ENCODE measurements around the gene MYCBP.

- TF ChIP-seq YY1 (IDR thresholded peaks at IDR 0.05; ENCODE audit: low read depth, low read length), result no peak
- no peak for TF ChIP-seq E2F6 (IDR thresholded peaks at IDR 0.05)
- TF ChIP-seq USF2 (IDR thresholded peaks at IDR 0.05; ENCODE audit: low read length), result no peak
- no peak for TF ChIP-seq CTCF (IDR thresholded peaks at IDR 0.05; ENCODE audit: control extremely low read depth in 1 of 3, insufficient read depth in 1 of 3, low read depth in 1 of 3, low read length in 3 of 3)
- TF ChIP-seq TAF1 (IDR thresholded peaks at IDR 0.05; ENCODE audit: low read depth, low read length), result no peak
- TF ChIP-seq KDM1A (IDR thresholded peaks at IDR 0.05; ENCODE audit: borderline replicate concordance, low read length), result no peak
- TF ChIP-seq FOSL1 (IDR thresholded peaks at IDR 0.05; ENCODE audit: insufficient read depth, low read depth, low read length), result no peak
- no peak for TF ChIP-seq CBX5 (IDR thresholded peaks at IDR 0.05; ENCODE audit: low read depth, low read length)
- TF ChIP-seq MAFK (IDR thresholded peaks at IDR 0.05; ENCODE audit: low read depth, low read length), result no peak
- TF ChIP-seq POLR2AphosphoS5 (IDR thresholded peaks at IDR 0.05; ENCODE audit: low read depth, low read length), result no peak
- TF ChIP-seq SIN3A (conservative IDR thresholded peaks at IDR 0.05 in 1 of 2, IDR thresholded peaks at IDR 0.05 in 1 of 2; ENCODE audit: low read depth in 1 of 2, low read length in 2 of 2), result no peak
Observed at GRCh38 chr1:38870996-38871395, 2.2 kb downstream of the MYCBP start.
